Posterior cingulate gyrus (tissue), 11 donors: Measurements from ENCODE around the gene METTL15.
"Not testable (repeated sequence)": the region's sequence is repeated elsewhere in the genome, so short reads cannot be mapped to it uniquely, and the experiment has no call there.

Source experiments
- DNase-seq, 10 donors: peaks; one replicate each; pipeline versions ENCODE4 v3.0.0 to v3.0.0-alpha.2; 2020 to 2021; ENCODE audit warnings: mixed read lengths in 3 of 10
- intact Hi-C: fragments of 100-400 bp; cut with DNase I; formaldehyde crosslinking; loops from one replicate; pipeline ENCODE4 v1.15.1; 2023

Gene METTL15

DNA sequence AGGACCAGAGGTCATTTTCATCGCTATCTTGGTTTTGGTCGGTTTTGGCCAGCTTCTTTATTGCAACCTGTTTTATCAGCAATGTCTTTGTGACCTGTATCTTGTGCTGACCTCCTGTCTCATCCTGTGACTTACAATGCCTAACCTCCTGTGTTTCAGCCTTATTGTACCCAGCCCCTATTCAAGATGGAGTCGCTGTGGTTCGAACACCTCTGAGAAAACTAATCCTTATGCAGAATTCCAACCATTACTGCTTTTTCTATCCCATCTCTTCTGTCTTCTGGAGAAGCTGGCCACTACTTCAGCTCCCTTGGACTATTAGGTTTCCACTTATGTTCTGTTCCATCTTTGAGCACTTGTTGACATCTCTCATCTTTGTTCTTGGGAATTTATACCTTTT is 62.6 kb downstream of the METTL15 start:
- intact Hi-C loops: no loop called here

DNA sequence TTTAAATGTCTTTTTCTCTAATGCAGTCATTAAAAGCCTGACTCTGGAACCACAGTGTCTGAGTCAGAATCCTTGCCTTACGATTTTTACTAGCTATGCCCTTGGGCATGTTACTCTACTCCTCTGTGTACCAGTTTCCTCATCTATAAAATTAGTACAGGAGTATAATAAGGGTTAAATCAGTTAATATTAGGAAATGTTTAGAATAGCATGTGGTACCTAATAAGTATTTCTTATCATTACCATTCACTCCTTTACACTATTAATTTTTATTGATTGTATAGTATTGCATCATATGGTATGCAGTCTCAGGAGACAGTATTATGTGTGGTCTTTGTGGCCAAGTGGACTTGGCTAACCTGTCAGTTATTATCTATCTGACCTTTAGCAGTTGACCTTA is 68.2 kb downstream of the METTL15 start:
- DNase-seq: no peak
- intact Hi-C loops: no loop called here

More for the DNA sequence above, 62.6 kb downstream of the METTL15 start:
- DNase-seq: no peak

DNA sequence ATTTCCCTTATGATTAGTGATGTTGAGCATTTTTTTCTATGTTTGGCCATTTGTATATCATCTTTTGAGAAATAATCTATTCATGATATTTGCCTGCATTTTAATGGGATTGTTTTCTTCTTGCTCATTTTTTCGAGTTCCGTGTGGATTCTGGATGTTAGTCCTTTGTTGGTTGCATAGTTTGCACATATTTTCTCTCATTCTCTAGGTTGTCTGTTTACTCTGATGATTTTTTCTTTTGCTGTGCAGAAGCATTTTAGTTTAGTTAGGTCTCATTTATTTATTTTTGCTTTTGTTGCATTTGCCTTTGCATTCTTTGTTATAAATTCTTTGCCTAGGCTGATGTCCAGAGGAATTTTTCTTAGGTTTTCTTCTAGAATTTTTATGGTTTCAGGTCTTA is 87.3 kb downstream of the METTL15 start:
- intact Hi-C loops: no loop called here

DNA sequence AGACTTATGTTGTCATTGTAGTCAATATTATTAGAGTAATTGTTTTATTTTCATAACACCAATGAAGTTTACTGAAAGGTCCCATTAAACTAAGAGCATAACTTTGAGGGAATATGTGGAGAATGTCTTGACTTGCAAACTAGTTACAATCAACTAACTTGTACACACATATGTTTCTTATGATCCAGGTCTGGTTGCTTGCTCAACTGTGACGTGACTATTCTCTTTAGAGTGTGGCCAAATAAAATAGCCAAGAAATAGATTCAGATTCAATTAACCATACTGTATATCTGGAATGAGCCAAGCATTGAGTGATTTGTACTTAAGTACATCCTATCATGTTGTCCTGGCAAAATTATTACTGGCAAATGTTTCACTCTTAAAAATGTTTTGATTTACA is 101.7 kb downstream of the METTL15 start:
- DNase-seq: no peak
- intact Hi-C loops: no loop called here

More for the DNA sequence above, 87.3 kb downstream of the METTL15 start:
- no peak for DNase-seq

DNA sequence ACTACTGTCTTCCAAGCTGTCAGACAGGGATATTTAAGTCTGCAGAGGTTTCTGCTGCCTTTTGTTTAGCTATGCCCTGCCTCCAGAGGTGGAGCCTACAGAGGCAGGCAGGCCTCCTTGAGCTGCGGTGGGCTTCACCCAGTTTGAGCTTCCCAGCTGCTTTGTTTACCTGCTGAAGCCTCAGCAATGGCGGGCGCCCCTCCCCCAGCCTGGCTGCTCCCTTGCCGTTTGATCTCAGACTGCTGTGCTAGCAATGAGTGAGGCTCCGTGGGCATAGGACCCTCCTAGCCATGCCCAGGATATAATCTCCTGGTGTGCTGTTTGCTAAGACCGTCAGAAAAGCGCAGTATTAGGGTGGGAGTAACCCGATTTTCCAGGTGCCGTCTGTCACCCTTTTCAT is 113.9 kb downstream of the METTL15 start:
- intact Hi-C loops: not testable (repeated sequence)
- peak in 3 of 10 donors; percentile 27 to 77 (median 52) for DNase-seq

DNA sequence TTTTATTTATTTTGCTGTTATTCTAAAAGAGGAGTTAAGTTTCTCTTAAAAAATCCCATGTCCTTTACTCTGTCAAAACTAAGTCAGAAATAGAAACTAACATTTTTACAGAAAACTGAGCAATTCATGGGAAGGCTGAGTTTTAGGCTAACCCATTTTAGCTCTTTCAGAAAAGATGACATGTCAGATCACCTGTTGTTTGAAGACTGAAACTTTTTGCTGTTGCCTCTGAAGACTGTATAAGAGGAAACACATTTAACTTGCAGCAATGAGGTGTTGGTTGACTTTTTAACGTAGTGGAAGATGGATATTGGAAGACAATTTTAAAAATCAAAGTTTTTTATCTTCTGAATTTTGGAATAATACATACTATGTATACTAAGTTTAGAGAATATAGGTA is 115.4 kb downstream of the METTL15 start:
- intact Hi-C loops: no loop called here
- no peak for DNase-seq

DNA sequence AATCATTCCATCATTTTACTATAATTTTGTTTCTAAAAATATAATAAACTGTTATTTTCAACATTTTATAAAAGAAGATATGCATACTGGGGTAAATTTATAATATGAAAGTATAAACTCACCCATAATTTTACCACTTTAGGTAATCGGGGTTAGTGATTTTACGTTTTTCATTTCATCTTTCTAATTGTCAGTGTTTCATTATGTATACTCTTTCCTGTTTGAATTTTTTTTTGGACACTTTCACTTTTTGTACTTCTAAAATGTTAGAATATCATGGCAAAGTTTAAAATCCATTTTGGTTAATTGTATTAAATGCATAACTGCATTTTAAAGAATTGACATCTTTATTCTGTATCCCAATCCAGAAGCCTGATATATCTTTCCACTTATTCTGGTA is 115.8 kb downstream of the METTL15 start:
- DNase-seq: no peak
- intact Hi-C loops: no loop called here

DNA sequence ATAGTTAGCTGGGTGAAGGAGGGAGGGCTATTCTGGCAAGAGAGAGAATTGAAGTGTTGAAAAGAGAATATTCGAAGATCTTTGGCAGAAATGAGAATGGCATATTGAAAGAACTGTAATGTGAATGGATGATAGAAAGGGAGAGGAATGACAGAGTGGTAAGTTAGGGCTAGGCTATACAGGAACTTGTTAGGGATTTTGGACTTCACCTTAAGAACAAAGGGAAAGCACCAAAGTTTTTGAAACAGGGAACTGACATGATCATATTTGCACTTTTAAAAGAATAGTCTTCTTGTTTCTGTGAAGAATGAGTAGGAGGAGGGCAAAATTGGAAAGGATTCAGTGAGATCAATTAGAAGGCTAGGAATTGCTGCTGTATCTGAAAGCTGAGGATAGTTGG is 119.3 kb downstream of the METTL15 start:
- no peak for DNase-seq
- intact Hi-C loops: no loop called here

DNA sequence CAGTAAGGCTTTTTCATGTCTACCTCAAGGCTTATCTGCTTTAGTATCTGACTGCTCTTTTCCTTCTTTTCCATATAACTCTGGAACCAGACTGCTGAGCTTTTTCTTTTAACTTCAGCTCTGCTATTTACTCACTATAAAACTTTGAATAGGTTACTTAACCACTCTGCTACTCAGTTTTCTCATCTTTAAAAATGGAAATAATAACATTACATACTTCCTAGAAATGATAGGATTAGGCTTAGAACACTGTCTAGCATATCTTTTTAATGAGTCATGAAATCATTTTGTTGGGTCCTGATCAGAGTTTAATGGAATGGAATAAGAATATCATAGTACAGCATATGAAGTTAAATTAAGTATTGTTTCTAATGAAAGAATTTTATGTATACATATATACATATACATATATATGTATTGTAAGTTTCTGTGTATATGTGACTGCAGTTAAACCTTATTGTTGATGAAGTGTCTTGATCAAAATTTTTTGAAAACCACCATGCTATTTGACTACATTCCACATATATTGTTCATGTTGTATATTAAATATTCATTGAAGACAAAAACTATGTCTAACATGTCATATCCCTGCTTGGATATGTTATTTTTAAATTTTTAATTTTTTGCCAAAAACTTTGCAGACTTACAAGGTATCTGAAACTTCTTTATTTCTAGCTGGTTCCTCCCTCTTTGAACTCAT is 120.2 kb downstream of the METTL15 start:
- no peak for DNase-seq
- intact Hi-C loops: no loop called here

DNA sequence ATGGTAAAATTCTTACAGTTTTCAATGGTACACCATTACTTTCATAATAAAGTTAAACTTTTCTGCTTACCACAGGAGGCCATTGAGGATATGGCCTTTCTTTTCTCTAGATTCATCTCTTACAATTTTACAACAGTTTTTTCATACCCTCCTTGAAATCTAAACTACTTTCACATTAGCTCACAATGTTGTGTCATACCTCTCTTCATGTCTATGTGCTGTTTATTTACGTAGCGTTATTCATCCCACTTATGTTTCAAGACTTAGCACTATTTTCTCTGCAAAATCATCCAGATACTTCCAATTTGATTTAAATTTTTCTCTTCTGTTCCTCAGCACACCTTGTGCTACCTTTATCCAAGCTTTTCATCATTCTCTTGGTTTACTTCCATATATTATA is 123.3 kb downstream of the METTL15 start:
- intact Hi-C loops: no loop called here
- DNase-seq: no peak

DNA sequence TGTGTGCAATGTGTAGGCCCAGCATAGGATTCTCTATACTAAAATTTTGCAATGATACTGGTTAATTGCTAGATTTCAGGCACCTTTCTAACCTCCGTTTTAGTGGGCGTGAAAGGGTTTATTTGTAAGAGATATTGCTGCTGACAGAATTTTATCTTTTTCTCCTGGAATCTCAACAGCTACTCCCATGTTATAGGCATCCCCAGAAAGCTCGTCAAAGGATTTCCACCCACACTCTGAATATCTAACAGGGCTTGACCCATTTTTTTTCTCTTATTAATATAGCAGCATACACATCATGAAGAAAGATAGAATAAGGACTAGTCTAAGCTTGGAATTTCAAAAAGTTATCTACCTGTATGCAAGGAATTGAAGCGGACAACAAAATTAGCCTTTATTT is 124.5 kb downstream of the METTL15 start:
- DNase-seq: no peak
- intact Hi-C loops: no loop called here

DNA sequence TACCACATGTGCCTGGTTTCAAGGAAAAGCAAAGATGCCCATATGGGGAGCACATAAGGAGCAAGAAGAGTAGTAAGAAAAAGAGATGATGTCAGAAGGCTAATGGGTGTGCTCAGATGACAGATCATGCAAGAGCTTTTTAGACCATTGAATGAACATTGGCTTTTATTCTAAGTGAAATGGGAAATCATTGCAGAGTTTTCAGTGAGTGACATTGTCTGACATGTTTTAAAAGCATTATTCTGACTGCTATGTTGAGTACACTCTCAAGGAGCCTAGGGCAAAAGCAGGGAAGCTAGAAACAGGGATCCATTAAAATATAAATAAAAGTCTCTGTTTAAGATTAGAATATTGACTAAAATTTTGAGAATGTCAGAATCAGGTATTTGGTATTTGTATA is 133.6 kb downstream of the METTL15 start:
- no peak for DNase-seq
- intact Hi-C loops: no loop called here

DNA sequence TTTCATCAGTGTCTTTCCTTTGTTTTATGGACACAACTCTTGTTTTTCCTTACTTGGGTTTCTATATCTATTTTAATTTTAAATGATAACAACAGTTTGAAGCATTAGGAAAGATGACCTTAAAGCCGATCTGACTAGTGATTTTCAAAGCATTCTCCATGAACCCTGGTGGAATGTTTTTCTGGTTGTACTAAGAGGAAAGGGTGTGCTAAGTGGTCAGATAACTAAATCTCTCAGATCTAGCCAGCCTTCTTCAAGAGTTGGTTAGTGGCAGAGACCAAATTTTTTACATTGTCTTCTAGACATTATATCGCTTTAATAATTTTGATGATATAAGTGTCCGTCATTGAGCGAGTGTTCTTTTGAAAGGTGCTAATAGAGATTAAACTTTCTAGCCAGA is 134.4 kb downstream of the METTL15 start:
- no peak for DNase-seq
- intact Hi-C loops: no loop called here

DNA sequence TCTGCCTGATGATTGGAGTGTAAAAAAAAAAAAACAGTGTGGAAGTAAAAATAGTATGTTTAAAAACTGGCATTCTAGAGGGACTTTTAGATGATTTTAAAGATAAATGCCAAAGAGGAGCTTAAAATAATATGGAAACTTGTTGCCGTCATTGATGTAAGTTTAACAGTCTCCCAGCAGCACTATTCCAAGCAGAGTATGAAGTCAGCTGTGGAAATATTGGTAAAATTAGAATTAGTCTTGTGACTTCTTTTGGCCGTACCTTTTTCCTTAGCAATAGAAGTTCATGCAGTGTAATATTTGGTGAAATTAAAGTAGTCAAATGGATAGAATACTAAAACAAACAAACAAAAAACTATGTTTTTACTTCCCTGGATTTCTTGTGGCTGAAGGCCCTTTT is 134.9 kb downstream of the METTL15 start:
- no peak for DNase-seq
- intact Hi-C loops: no loop called here

DNA sequence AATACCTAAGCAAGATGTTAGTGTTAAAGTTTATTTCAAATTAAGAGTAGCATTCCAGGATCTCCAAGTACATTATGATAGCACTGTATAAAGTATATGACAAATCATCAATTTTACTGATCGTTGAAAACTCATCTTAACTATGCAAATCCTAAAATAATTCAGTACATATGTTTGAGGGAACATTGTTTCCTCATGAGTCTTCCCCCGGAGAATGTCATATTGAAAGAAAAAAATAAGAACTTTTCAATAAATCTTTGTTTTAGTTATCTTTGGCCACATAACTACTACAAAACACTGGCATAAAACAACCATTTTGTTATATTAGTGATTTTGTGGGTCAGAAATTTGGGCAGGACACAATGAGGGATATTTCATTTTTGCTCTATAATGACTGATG is 135.4 kb downstream of the METTL15 start:
- DNase-seq: no peak
- intact Hi-C loops: no loop called here

DNA sequence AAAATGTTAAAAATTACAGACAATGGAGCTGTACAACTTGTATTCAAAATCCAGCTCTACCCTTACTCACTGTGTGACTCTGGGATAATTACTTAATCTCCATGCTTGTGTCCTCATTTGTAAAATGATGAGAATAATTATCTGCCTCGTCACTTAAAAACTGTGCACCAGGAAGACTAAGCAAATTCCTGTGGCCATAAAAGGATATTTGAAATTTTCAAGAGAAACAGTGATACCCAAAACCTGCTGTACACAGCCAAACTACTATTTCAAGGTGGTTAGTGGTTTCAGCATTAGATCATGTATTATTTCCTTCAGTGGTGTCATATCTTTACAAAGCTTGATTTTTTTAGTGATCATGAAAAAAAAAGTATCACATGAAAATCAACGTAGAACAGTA is 136.9 kb downstream of the METTL15 start:
- no peak for DNase-seq
- intact Hi-C loops: no loop called here

DNA sequence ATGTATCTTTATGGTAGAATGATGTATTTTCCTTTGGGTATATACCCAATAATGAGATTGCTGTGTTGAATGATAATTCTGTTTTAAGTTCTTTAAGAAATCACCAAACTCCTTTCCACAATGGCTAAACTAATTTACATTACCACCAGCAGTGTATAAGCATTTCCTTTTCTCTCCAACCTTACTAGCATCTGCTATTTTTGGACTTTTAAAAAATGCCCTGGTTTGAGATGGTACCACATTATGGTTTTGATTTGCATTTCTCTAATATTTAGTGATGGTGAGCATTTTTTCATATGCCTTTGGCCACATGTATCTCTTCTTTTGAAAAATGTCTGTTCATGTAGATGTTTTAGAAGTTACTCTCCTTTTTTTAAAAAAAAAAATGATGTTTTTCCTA is 142.0 kb downstream of the METTL15 start:
- no peak for DNase-seq
- intact Hi-C loops: no loop called here

DNA sequence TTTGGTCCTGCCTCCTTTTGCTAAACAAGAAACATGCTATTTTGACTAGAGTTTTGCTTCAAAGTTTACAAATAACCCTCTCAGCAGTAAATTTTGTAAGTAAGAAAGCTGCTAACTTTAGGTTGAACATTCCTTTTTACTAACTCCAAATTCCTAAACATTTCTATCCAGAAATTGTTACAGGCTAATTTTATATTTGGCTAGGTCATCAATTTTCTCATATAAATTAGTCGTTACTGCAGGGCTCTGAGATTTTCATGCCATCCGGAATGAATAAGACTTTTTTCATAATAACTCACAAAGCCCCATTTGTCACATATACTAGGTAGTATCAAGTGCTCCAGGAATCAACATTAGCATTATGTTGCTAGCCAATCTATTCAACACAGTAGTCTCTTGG is 143.1 kb downstream of the METTL15 start:
- no peak for DNase-seq
- intact Hi-C loops: no loop called here

DNA sequence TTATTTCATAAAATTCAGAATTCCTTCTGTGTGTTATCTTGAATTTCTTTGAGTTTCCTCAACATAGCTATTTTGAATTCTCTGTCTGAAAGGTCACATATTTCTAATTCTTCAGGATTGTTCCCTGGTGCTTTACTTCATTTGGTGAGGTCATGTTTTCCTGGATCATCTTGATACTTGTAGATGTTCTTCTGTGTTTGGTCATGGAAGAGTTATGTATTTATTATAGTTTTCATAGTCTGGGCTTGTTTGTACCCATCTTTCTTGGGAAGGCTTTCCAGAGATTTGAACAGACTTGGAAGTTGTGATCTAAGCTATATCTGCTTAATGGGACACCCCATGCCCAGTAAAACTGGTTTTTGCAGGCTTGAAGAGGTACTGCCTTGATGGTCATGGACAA is 149.6 kb downstream of the METTL15 start:
- intact Hi-C loops: no loop called here
- no peak for DNase-seq

DNA sequence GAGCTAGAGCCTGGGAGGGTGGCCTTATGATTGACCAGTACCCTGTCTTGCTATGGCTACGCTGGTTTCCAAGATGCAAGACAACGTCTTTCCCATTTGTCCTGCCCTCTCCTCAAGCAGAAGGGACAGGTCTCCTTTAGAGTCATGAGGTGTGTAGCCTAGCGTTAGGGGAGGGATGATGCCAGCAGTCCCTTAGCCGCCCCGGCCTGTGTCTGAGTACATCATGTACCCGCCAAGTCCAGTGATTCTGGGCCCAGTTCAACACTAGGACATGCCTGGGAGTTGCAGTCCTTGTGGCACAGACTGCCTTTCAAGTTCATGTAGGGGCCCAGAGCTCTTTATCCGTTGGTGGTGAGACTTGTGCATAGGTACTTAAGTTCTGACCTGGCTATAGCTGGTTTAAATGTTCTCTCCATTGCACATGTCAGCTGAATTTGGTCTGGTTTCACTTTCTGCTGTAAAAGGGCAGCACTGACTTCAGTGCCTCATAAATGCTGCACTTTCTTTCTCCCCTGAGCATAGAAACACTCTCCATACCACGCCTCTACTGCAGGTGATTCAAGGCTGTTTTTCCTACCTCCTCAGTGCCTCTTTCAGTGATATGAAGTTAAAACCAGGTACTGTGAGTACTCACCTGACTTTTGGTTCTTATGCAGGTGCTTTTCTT is 151.1 kb downstream of the METTL15 start:
- intact Hi-C loops: no loop called here

DNA sequence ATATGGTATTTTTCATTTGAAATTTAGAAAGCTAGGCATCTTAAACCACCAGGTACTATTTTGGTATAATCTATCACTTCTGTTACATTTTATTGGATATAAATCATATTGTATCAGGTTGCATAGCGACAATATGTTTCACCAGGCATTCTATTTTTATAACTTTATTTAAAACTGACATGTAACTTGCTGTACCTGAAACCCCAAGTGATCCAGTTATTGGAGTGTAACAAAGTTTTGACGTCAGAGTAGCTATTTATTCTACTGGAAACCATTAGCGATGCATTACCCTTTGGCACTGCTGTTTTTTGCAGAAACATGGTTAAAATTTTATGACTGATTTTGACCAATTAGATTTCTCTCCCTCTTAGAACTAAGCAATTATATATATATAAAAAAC is 160.7 kb downstream of the METTL15 start:
- intact Hi-C loops: no loop called here
- DNase-seq: no peak

More for the DNA sequence above, 151.1 kb downstream of the METTL15 start:
- DNase-seq: peak in 1 of 10 donors; percentile 61

DNA sequence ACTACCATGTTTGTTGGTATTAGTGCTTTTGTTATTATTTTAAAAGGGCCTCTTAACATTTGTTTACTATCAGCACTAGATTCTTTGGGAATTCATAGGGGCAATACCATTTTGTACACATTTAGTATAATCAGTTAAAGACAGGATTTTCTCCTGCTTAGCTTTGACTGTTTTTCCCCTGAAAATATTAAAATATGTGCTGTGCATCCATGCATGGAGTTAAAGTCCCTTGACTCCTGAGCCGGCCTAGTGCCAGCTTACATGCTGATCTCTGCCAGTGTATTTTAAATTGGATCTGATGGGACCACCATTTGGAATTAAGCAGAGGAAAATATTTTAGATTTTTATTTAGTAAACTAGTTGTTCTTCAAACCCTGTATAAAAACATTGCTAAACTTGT is 161.4 kb downstream of the METTL15 start:
- intact Hi-C loops: no loop called here

More for the DNA sequence above, 161.4 kb downstream of the METTL15 start:
- DNase-seq: no peak
